T-helper 17 cell (primary cell): ENCODE measurements around the gene RHOJ. TPM values are rescaled to one million over a fixed set of nuclear protein-coding genes. Genes with fewer than 3 reads are reported as not detected.
"Not testable (repeated sequence)": the region's sequence is repeated elsewhere in the genome, so short reads cannot be mapped to it uniquely, and the experiment has no call there.

Experiments
- ATAC-seq: fragments of 150-1000 bp; cut with Tn5 transposase; 2 replicates; pipeline ENCODE4 v1.10.0; 2021; ENCODE audit warnings: mild to moderate bottlenecking, moderate library complexity
- DNase-seq, 3 donors: peaks; one replicate each; pipeline versions ENCODE4 v3.0.0 to v3.0.0-alpha.2; 2020 to 2021
- H3K9me3 ChIP-seq: one replicate; pipeline ENCODE4 v1.7.0; 2013; ENCODE audit warnings: low read length, mild to moderate bottlenecking; ENCODE audit not compliant: control insufficient read depth, poor library complexity, severe bottlenecking
- H3K27ac Mint-ChIP-seq: one replicate; pipeline ENCODE4 v1.8.0; 2022; ENCODE audit warnings: mild to moderate bottlenecking, moderate library complexity, mixed read lengths
- H3K27me3 Mint-ChIP-seq: one replicate; pipeline ENCODE4 v1.8.0; 2022; ENCODE audit warnings: mixed read lengths
- H3K36me3 Mint-ChIP-seq: one replicate; pipeline ENCODE4 v1.8.0; 2022; ENCODE audit warnings: low read depth, mixed read lengths
- H3K4me1 Mint-ChIP-seq: one replicate; pipeline ENCODE4 v1.8.0; 2022; ENCODE audit warnings: mild to moderate bottlenecking, mixed read lengths
- H3K4me3 Mint-ChIP-seq: one replicate; pipeline ENCODE4 v1.8.0; 2022; ENCODE audit warnings: mild to moderate bottlenecking, moderate library complexity, mixed read lengths
- total RNA-seq, 4 donors: library from RNA in 2 of 4; stranded (reverse) in 2 of 4; gene quantifications; one replicate each; pipeline ENCODE4 v1.2.3 and lab custom pipeline; 2022 to 2026

The RHOJ gene
- total RNA-seq, 2 donors from 2014 or later = not detected

DNA sequence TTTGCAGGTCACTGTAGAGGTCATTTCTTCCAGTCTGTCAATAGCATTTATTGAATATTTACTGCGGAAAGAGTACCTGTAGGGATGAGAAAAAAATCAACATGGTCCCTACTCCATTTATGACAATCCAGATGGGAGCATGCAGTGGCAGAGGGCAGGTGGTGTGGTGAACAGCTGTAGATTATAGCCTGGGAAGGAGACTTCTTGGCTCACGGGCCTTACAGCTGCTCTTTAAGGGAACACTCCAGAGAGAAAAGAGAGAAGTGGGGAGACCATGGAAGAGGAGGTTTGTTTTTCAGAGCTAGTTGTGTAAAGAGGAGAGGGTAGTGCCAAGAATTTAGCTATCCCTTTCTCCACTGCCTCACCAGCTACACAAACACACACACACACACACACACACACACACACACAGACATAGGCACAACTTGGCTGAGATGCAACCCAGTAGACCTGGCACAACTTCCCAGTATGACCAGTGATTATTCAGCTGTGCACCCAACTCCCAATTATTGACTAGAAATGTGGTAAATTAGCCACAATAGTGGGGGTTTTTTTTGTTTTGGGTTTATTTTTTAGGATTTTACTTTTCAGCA is 73.4 kb downstream of the RHOJ start:
- Mint-ChIP-seq H3K4me3 (no peak overlapping the region), H3K36me3 (no peaks in the 10 kb centered on the region), H3K4me1 (no peaks in the 10 kb centered on the region), H3K27ac (no peak overlapping the region), H3K27me3 (no peaks in the 10 kb centered on the region)
- no peak for DNase-seq
- H3K9me3 ChIP-seq = no peaks in the 10 kb centered on the region
- ATAC-seq = no peak

GRCh38 chr14:63279933-63280332 is 75.7 kb downstream of the RHOJ start:
- ATAC-seq, H3K27ac Mint-ChIP-seq, H3K27me3 Mint-ChIP-seq, H3K9me3 ChIP-seq, H3K36me3 Mint-ChIP-seq, H3K4me3 Mint-ChIP-seq, H3K4me1 Mint-ChIP-seq, DNase-seq: not testable (repeated sequence)

DNA sequence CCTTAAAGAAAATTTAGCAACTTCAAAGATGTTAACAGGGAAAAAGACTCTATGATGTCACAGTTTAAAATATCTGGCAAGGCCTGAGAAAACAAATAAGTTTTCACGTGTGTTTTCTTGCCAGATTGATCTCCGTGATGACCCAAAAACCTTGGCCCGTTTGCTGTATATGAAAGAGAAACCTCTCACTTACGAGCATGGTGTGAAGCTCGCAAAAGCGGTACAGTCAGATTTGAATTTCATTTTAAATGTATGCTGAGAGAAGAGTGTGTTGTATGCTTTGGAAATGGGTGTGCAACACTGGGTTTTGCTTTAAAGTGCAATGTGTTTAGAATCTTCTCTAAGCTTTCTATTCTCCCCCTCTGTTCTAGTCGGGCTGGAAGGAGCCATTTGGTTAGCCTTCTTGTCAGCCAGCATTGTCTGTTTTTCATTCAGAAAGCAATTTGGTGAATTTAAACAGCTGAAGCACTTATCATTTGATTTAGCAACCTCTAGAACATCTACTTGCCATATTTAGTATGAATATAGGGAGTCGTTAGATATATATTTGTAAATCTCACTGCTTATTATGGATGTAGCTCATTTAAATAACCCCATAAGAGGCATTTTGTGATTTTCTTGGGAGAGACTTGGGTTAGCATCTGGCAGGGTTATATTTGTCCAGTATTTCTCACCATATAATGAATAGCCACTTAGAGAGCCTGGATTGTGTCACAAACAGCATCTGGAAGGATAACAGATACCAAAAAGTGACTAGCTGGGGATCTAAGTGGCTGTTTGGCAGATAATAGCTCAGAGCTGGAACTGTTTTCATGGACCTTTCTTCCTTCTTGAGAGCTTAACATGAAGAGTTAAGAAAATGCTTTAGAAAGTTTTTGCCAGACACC is 79.0 kb downstream of the RHOJ start:
- no peak overlapping the region for H3K27ac Mint-ChIP-seq
- DNase-seq (no peak), ATAC-seq (no peak)
- no peaks in the 10 kb centered on the region for H3K9me3 ChIP-seq
- H3K4me1 Mint-ChIP-seq = no peaks in the 10 kb centered on the region
- H3K36me3 Mint-ChIP-seq = no peaks in the 10 kb centered on the region
- no peak overlapping the region for H3K4me3 Mint-ChIP-seq
- H3K27me3 Mint-ChIP-seq = no peaks in the 10 kb centered on the region

- Mint-ChIP-seq H3K27ac (no peak overlapping the region), H3K36me3 (no peaks in the 10 kb centered on the region), H3K27me3 (no peaks in the 10 kb centered on the region), H3K4me1 (no peaks in the 10 kb centered on the region), H3K4me3 (no peak overlapping the region)
- no peak for ATAC-seq
- DNase-seq = no peak
- no peaks in the 10 kb centered on the region for H3K9me3 ChIP-seq
Observed at GRCh38 chr14:63283884-63284248, 79.6 kb downstream of the RHOJ start.

DNA sequence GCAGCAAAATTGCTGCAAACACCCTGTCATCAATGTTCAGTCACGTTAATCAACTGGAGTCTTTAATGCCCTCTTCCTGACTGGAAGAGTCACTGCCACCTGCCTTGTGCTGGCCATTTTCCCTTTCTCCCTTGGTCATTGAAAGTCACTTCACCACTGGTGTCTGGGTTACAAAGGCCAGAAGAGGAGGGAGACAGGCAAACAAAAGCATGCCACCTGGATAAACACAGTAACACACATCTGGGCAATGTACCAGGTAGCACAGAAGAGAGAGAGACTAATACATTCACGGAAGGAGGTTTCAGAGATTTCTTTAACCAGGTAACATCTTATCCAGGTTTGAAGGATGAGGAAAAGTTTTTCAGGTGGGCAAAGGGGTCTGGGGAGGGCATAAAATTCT is 81.8 kb downstream of the RHOJ start:
- peaks cover 11% of the 10 kb centered on the region for H3K27me3 Mint-ChIP-seq

DNA sequence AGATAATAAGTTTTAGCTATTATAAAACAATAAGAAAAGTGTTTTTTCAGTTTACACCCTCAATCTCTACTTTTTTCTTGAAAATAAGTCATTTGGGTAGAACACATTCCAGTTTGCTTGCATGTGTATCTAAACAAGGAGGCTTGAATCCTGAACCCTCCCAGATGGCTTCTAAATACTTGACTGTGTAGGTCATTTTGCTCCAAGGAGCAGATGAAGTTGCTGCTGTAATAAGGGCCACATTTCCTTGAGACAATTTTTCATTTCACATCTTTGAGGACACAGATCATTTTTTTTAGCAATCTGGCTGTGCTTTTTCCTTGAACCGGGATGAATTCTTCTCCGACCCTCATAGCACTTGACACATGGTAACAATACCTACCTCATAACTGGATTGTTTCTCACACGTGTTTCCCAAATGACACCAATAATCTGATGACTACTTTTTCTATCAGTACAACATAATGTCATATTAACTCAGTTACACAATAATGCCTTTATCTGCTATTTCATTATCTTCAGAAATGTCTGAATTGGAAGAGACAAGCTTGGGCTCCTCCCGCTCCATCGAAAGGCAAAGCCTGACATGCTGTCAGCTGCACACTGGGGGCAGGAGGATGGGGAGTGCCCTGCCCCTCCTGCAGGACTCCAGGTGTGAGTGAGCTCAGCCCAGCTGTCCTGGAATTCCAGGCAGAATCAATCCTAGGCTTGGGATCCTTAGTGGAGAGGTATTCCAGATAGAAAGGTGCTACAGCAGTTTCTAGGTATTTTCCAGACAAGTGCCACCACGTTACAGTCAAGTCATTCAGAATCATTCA is 83.6 kb downstream of the RHOJ start:
- H3K4me3 Mint-ChIP-seq = no peak overlapping the region
- no peaks in the 10 kb centered on the region for H3K36me3 Mint-ChIP-seq
- peaks cover 27% of the 10 kb centered on the region for H3K27me3 Mint-ChIP-seq

More for the DNA sequence above, 81.8 kb downstream of the RHOJ start:
- H3K4me1 Mint-ChIP-seq = no peaks in the 10 kb centered on the region
- H3K4me3 Mint-ChIP-seq = no peak overlapping the region
- no peak overlapping the region for H3K27ac Mint-ChIP-seq
- H3K9me3 ChIP-seq = no peaks in the 10 kb centered on the region
- DNase-seq (no peak), ATAC-seq (no peak)
- no peaks in the 10 kb centered on the region for H3K36me3 Mint-ChIP-seq

GRCh38 chr14:63288853-63289252 is 84.6 kb downstream of the RHOJ start:
- Mint-ChIP-seq H3K4me3 (no peak overlapping the region), H3K27me3 (peaks cover 35% of the 10 kb centered on the region), H3K27ac (no peak overlapping the region), H3K36me3 (no peaks in the 10 kb centered on the region), H3K4me1 (no peaks in the 10 kb centered on the region)
- no peaks in the 10 kb centered on the region for H3K9me3 ChIP-seq
- no peak for ATAC-seq
- no peak for DNase-seq

More for the DNA sequence above, 83.6 kb downstream of the RHOJ start:
- no peaks in the 10 kb centered on the region for H3K9me3 ChIP-seq
- ATAC-seq = no peak
- H3K4me1 Mint-ChIP-seq = no peaks in the 10 kb centered on the region
- H3K27ac Mint-ChIP-seq = no peak overlapping the region
- no peak for DNase-seq

DNA sequence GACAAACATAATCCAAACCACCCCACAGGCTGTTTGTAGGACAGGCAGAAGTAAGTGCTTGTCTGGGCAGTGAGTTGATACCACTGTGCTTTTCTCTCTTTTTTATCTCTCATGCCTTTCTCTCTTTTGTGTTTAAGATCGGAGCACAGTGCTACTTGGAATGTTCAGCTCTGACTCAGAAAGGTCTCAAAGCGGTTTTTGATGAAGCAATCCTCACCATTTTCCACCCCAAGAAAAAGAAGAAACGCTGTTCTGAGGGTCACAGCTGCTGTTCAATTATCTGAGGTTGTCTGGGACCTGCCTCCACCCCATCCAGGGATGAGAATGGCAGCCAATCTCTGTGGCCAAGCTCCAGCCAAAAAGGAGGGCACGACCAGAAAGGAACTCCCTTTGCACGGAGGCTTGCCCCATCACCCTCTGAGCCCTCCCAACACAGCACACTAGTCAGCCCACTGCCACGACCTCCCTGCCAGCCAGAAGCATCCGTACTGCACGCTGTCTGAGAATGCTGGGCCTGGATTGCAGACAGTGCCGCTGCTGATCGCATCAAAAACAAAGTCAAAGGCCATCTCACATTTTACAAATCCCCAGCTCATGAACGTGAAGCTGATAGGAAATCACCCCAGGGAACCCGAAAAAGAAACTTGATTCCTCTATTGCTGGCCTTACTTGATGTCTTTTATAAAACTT is 86.6 kb downstream of the RHOJ start:
- Mint-ChIP-seq H3K4me3 (no peak overlapping the region), H3K4me1 (peaks cover 6% of the 10 kb centered on the region), H3K36me3 (no peaks in the 10 kb centered on the region), H3K27me3 (peaks cover 40% of the 10 kb centered on the region), H3K27ac (no peak overlapping the region)
- DNase-seq = no peak
- H3K9me3 ChIP-seq = no peaks in the 10 kb centered on the region
- ATAC-seq = no peak

DNA sequence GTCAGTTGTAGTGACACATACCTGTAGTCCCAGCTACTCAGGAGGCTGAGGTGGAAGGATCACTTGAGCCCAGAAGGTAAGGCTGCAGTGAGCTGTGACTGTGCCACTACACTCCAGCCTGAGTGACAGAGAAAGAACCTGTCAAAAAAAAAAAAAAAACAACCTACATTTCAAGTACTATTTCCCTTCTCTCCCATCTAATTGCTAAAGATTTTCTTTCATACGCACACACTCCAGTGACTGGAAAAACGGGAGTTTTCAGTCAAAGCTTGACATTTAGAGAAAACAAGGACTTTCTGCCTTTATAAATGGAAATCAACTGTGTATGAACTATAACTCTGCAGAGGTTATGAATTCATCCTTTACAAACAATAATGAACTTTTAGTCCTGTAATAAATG is 88.6 kb downstream of the RHOJ start:
- H3K36me3 Mint-ChIP-seq = no peaks in the 10 kb centered on the region
- ATAC-seq (no peak), DNase-seq (no peak)

GRCh38 chr14:63295231-63295685 is 91.0 kb downstream of the RHOJ start:
- Mint-ChIP-seq H3K36me3 (no peaks in the 10 kb centered on the region), H3K27me3 (peaks cover 42% of the 10 kb centered on the region), H3K27ac (no peak overlapping the region), H3K4me3 (peak overlapping the region; percentile 7), H3K4me1 (peaks cover 10% of the 10 kb centered on the region)
- DNase-seq (no peak), ATAC-seq (no peak)
- no peaks in the 10 kb centered on the region for H3K9me3 ChIP-seq

More for the DNA sequence above, 88.6 kb downstream of the RHOJ start:
- Mint-ChIP-seq H3K4me3 (no peak overlapping the region), H3K27me3 (peaks cover 46% of the 10 kb centered on the region), H3K4me1 (peaks cover 6% of the 10 kb centered on the region), H3K27ac (no peak overlapping the region)
- H3K9me3 ChIP-seq = no peaks in the 10 kb centered on the region

DNA sequence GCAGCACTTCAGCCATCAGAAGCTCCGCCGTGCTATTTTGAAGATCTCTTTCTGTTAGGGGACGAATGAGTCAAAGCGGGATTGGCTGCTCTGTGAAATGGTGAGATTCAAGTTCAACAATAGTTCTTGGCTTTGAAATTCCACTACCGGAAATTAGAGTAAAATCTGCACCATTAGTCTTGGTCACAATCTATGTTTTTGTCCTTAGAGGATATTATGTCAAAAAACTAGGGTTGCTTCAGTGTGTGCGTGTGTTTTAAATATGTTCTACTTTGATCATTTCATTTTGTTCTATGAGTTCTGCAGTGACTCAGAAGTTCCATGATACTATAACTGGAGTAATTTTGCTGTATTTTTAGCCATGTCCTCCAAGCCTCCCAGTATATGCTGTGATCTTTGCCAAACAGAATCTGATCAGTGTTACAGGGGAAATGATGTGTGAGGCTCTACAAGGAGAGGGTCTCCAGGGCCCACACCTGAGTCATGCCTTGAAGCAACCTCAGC is 91.9 kb downstream of the RHOJ start:
- Mint-ChIP-seq H3K27ac (no peak overlapping the region), H3K4me3 (no peak overlapping the region), H3K36me3 (no peaks in the 10 kb centered on the region), H3K27me3 (peaks cover 38% of the 10 kb centered on the region), H3K4me1 (peaks cover 11% of the 10 kb centered on the region)
- no peak for DNase-seq
- no peak for ATAC-seq
- no peaks in the 10 kb centered on the region for H3K9me3 ChIP-seq

DNA sequence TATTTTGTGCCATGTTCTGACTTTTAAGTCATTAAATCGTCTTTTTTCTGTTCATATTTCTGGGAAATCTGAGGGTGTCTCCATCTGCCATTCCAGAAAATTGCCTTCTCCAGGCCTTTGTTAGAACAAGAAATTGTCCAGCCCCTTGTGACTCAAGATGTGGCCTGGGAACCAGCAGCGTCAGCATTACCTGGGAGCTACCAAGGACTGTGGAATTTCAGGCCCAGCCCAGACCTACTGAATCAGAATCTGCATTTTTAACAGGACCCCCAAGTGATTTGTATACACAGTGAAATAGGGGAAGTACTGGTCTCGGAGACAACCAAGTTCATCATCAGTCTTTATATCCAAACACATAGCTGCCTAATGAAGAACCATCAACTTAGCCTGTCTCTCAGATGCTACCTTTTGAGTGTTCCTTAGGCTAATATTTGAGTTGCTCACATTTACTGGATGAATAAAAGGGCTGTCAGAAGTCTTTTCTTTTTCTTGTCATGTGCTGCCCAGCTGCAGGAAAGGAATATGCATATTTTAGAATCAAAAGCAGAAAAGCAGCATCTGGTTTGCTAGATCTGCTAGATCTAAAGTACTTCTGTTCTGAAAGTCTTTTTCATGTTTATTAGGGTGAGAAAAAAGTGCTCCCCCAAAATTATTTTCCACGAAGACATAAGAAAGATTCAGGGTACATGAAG is 93.3 kb downstream of the RHOJ start:
- H3K36me3 Mint-ChIP-seq = no peaks in the 10 kb centered on the region

More for the DNA sequence above, 93.3 kb downstream of the RHOJ start:
- ATAC-seq (no peak), DNase-seq (no peak)
- Mint-ChIP-seq H3K4me1 (peaks cover 13% of the 10 kb centered on the region), H3K27ac (no peak overlapping the region), H3K4me3 (no peak overlapping the region), H3K27me3 (peaks cover 31% of the 10 kb centered on the region)
- no peaks in the 10 kb centered on the region for H3K9me3 ChIP-seq
